ENCODE data around the gene LRRC75B.

- TF ChIP-seq POLR2A (IDR thresholded peaks at IDR 0.05): no peak
- TF ChIP-seq, protein P1, sequence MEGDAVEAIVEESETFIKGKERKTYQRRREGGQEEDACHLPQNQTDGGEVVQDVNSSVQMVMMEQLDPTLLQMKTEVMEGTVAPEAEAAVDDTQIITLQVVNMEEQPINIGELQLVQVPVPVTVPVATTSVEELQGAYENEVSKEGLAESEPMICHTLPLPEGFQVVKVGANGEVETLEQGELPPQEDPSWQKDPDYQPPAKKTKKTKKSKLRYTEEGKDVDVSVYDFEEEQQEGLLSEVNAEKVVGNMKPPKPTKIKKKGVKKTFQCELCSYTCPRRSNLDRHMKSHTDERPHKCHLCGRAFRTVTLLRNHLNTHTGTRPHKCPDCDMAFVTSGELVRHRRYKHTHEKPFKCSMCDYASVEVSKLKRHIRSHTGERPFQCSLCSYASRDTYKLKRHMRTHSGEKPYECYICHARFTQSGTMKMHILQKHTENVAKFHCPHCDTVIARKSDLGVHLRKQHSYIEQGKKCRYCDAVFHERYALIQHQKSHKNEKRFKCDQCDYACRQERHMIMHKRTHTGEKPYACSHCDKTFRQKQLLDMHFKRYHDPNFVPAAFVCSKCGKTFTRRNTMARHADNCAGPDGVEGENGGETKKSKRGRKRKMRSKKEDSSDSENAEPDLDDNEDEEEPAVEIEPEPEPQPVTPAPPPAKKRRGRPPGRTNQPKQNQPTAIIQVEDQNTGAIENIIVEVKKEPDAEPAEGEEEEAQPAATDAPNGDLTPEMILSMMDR (IDR thresholded peaks at IDR 0.05): no peak
These were observed 50.2 kb downstream of the LRRC75B start for GRCh38 chr22:24542641-24543040.

Data from adrenal gland (tissue), 5 donors.